Bone marrow (tissue), 2 donors: ENCODE data around the gene GAP43.

ENCODE experiments used
- DNase-seq, 2 donors: peaks; one replicate each; lab custom pipeline; 2025; lab: John Stamatoyannopoulos, UW

GAP43 gene

GRCh38 chr3:115766587-115767482 is 143.5 kb downstream of the GAP43 start:
- no peak for DNase-seq

DNA sequence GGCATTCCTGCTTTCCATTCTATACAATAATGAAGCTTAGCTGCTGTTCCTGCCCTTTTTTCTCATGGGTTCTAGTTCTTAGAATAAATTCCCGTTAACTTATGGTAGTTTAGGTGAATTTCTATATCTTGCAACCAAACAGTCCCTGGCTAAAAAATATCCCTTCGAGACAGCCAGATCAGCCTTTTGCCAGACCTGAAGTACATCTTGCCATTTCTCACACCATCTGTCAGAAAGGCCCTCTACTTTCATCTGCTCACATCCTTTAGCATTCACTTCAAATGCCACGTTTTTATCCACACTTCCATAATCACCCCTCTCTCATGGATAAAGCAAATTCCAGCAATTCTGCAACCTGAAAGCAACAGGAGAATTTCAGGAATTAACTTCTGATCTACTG is 145.4 kb downstream of the GAP43 start:
- no peak for DNase-seq
